Ovary (tissue), 3 donors: ENCODE measurements around the gene LRIG1.

Source experiments
- POLR2A ChIP-seq: fragments of 450-650 bp; IDR thresholded peaks from one replicate; pipeline ENCODE4 v1.6.1; 2017; ENCODE audit warnings: antibody characterized with exemption, mild to moderate bottlenecking, moderate library complexity
- TF ChIP-seq, protein P1 (sequence below), 3 donors: fragments of 450-650 bp in 2 of 3; fragments of 200-600 bp in 1 of 3; IDR thresholded peaks; one replicate each; pipeline versions ENCODE4 v1.5.1 to v1.8.0; 2016 to 2022; ENCODE audit warnings: antibody characterized with exemption in 3 of 3, mild to moderate bottlenecking in 1 of 3
- donor health status: DM: no; HTN: no; CAD: no.

DNA sequence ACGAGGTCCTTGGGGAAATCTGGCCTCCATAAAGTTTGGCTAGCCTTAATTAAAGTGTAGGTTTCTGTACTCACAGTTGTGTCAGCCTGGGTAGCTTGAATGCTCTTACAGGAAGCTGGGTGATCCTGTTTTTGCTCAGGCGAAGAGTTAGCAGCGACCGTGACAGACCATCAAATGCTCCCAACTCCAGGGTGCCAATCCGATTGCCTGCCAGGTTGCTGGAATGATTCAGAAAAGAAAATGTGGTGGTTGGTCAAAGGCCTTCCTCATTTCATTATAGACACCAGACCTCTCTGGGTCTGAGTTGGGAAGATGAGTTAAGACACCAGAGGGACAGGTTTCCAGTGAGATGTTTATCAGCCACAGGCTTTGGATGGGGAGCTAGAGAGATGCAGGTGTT, 86.0 kb downstream of the LRIG1 start:
- TF ChIP-seq POLR2A: no peak
- TF ChIP-seq, protein P1, sequence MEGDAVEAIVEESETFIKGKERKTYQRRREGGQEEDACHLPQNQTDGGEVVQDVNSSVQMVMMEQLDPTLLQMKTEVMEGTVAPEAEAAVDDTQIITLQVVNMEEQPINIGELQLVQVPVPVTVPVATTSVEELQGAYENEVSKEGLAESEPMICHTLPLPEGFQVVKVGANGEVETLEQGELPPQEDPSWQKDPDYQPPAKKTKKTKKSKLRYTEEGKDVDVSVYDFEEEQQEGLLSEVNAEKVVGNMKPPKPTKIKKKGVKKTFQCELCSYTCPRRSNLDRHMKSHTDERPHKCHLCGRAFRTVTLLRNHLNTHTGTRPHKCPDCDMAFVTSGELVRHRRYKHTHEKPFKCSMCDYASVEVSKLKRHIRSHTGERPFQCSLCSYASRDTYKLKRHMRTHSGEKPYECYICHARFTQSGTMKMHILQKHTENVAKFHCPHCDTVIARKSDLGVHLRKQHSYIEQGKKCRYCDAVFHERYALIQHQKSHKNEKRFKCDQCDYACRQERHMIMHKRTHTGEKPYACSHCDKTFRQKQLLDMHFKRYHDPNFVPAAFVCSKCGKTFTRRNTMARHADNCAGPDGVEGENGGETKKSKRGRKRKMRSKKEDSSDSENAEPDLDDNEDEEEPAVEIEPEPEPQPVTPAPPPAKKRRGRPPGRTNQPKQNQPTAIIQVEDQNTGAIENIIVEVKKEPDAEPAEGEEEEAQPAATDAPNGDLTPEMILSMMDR (IDR thresholded peaks at IDR 0.05): no peak
